ENCODE measurements around the gene TFE3.

Gene TFE3

GRCh38 chrX:49061490-49061889 is 18.3 kb upstream of the TFE3 start:
- DNase-seq (ENCODE audit: low spot score): no peak

- no peak for DNase-seq (ENCODE audit: low spot score)
These were observed 17.8 kb upstream of the TFE3 start for GRCh38 chrX:49060914-49061313.

- DNase-seq (ENCODE audit: low spot score): no peak
These were observed 16.5 kb upstream of the TFE3 start for GRCh38 chrX:49059681-49060085.

- no peak for DNase-seq (ENCODE audit: low spot score)
These were observed 16.0 kb upstream of the TFE3 start for GRCh38 chrX:49059201-49059600.

GRCh38 chrX:49058794-49059193 is 15.6 kb upstream of the TFE3 start, which contains the start of gene CCDC120:
Gene CCDC120, plus strand, starts transcription at chrX:49058999. Its CDS starts 3,043 bp downstream, at chrX:49062042.
- DNase-seq (ENCODE audit: low spot score): no peak

- no peak for DNase-seq (ENCODE audit: low spot score)
These were observed 11.1 kb upstream of the TFE3 start for GRCh38 chrX:49054073-49054762.

GRCh38 chrX:49053223-49054072 is 10.3 kb upstream of the TFE3 start:
- DNase-seq (ENCODE audit: low spot score): peak; percentile 62

- no peak for DNase-seq (ENCODE audit: low spot score)
These were observed 777 bp upstream of the TFE3 start for GRCh38 chrX:49043987-49044281.

- DNase-seq (ENCODE audit: low spot score): no peak
These were observed 457 bp downstream of the TFE3 start for GRCh38 chrX:49042581-49043219.

GRCh38 chrX:49041744-49042580 is 1.2 kb downstream of the TFE3 start:
- no peak for DNase-seq (ENCODE audit: low spot score)

GRCh38 chrX:49040376-49040955 is 2.7 kb downstream of the TFE3 start:
- DNase-seq (ENCODE audit: low spot score): no peak

GRCh38 chrX:49039598-49040375 is 3.4 kb downstream of the TFE3 start:
- DNase-seq (ENCODE audit: low spot score): peak; percentile 46

GRCh38 chrX:49037883-49038475 is 5.2 kb downstream of the TFE3 start:
- no peak for DNase-seq (ENCODE audit: low spot score)

GRCh38 chrX:49030283-49030682 is 12.9 kb downstream of the TFE3 start:
- no peak for DNase-seq (ENCODE audit: low spot score)

- no peak for DNase-seq (ENCODE audit: low spot score)
These were observed 13.3 kb downstream of the TFE3 start for GRCh38 chrX:49029876-49030275.

GRCh38 chrX:49019599-49020249 is 23.4 kb downstream of the TFE3 start:
- no peak for DNase-seq (ENCODE audit: low spot score)

- no peak for DNase-seq (ENCODE audit: low spot score)
These were observed 24.1 kb downstream of the TFE3 start for GRCh38 chrX:49019050-49019449.

- DNase-seq (ENCODE audit: low spot score): no peak
These were observed 39.5 kb downstream of the TFE3 start for GRCh38 chrX:49003696-49004095.

GRCh38 chrX:49002091-49002935 is 40.8 kb downstream of the TFE3 start, which contains the start of gene GRIPAP1:
Gene GRIPAP1, minus strand, starts transcription at chrX:49002264. Its CDS starts 35 bp downstream, at chrX:49002229.
- DNase-seq (ENCODE audit: low spot score): peak; percentile 82

Data from CD4-positive, alpha-beta T cell treated with Interleukin-6 at 100 ng/mL for 8 hours (primary cell).